ENCODE results near the gene RMRP.

Gene RMRP

DNA sequence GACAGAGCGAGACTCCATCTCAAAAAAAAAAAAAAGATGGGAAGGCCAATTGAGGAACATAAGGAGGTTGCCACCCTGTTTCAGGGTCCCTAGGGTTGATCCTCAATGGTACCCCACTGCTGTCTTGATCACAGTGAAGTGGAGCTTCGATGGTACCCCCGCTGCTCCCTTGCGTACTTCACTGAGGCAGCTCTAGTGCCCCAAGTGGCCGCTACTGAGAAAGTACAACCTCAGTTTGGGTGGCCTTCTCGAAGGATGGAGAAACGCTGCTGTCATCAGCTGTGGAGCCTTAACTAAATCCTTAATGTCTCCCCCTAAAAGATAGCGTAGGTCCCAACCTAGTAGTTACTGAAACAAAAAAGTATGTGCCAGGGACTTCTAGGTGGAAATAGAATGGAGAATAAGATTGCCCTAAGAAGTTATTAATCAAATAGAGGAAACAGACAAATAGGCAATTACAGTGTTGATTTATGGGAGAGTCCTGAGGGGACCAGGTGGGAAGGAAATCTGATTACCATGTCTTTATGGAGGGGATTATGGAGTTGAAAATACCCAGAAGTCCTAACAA is 46.5 kb downstream of the RMRP start:
- no peak for DNase-seq (ENCODE audit: low read depth in 3 of 3)

DNA sequence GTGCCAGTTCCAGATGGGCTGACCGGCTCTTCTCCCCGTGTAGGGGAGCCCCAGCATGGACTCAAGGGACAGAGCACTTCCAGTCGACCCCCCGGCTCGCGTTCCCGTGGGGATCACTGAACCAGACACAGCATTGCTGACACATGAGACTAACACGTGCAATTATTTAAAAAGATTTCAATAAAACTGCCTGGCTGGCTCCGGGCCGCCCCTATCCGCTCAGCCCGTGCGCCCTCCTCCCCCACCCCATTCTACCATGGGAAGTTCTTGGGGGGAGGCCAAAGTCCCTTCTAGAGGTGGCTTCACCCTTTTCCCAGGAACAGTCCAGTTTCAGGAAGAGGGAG is 48.0 kb downstream of the RMRP start:
- no peak for DNase-seq (ENCODE audit: low read depth in 3 of 3)

DNA sequence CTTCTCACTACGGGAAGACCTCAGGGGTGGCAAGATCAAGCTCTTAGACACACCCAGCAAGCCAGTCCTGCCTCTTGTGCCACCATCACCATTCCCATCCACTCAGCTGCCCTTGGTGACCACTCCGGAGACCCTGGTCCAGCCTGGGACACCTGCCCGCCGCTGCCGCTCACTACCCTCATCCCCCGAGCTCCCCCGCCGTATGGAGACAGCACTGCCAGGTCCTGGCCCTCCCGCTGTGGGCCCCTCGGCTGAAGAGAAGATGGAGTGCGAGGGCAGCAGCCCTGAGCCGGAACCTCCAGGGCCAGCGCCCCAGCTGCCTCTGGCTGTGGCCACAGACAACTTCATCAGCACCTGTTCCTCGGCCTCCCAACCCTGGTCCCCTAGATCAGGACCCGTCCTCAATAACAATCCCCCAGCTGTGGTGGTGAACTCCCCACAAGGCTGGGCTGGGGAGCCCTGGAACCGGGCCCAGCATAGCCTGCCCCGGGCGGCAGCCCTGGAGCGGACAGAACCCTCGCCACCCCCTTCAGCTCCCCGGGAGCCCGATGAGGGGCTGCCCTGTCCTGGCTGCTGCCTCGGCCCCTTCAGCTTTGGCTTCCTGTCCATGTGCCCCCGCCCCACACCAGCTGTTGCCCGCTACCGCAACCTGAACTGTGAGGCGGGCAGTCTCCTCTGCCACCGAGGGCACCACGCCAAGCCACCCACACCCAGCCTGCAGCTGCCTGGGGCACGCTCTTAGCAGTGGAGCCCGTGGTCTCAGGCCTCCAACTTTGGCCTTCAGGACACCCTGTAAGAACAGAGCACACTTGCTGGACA is 48.6 kb downstream of the RMRP start:
- DNase-seq (ENCODE audit: low read depth in 3 of 3): no peak

- DNase-seq (ENCODE audit: low read depth in 3 of 3): no peak
These were observed 49.6 kb downstream of the RMRP start for GRCh38 chr9:35608221-35608620.

All from stimulated activated CD4-positive, alpha-beta T cell treated with anti-CD3 and anti-CD28 coated beads, TNF-alpha, amount 100 ng/mL, for 4 hours (primary cell).